Measurements from ENCODE around the gene LIMK2. TPM values are rescaled to one million over a fixed set of nuclear protein-coding genes. Genes with fewer than 3 reads are reported as not detected.

The LIMK2 gene
- polyA plus RNA-seq, 1 donor (not counting 4 experiments of a cell fraction or from before 2014, with no cell fraction given), result 42.6 TPM

DNA sequence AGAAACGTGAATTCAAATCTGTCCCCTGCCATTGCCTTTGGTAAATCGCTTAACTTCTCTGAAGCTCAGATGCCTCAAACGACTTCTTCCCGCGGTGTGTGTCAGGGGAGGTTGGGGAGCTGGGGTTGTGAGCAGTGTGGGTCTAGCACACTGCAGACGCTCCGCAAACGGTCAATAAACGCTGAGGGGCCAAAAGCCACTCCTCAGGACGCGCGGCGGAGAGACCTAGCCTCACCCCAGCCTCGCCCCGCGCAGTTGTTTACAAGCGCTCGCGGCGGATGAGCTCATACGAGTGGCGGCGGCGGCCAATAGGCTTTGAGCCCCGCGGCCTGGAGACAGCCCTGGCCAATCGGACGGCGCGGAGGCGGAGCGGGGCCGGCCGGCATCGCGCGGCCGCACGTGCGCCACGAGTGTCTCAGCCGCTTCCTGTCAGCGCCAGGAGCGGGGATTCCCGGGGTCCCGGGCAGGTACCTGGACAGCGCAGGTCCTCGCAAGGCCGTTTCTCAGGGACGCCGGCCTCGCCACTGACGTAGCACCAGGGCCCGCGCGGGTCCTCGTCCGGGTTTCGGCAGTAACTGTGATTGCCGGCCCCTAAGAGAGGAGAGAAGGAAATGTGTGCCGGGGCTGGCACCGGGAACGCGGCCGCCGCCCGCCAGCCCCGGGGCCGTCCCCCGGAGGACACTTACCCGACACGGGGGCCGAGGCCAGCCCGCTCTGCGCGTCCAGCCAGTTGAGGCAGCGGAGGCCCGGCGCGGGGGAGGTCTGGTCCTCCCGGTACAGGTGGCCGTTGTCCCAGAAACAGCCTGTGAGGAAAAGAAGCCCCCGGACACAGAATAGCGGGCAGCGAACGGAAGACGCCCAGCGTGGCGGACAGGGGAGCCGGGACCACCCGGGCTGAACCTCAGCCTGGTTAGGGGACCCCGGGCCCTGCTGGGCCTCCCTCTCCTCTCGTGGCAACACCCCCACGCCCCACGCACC is 78.7 kb downstream of the LIMK2 start:
- no peaks in the 10 kb centered on the region for H3K27me3 ChIP-seq (ENCODE audit: control insufficient read depth, extremely low read depth, insufficient read depth, low read length)
- FAIRE-seq (peak; percentile 59), DNase-seq (ENCODE audit: low read depth, low spot score) (peak; percentile 62)
- H3K27ac ChIP-seq (ENCODE audit: control insufficient read depth, insufficient read depth, low read length), result peak overlapping the region; percentile 100
- dilution Hi-C loops (cut with MboI; ENCODE audit: extremely low pct_ligation_motif_present, low sequenced_read_pairs), result no loop called here
- H2AFZ ChIP-seq (ENCODE audit: control insufficient read depth, low read length), result peak overlapping the region; percentile 82
- H4K20me1 ChIP-seq (ENCODE audit: control insufficient read depth, extremely low read depth, insufficient read depth, low read length), result no peaks in the 10 kb centered on the region
- peak overlapping the region; percentile 99 for H3K9ac ChIP-seq (ENCODE audit: control insufficient read depth, extremely low read depth, insufficient read depth, low read length)
- H3K79me2 ChIP-seq (ENCODE audit: control insufficient read depth, insufficient read depth, low read length), result peaks cover 2% of the 10 kb centered on the region
- H3K36me3 ChIP-seq (ENCODE audit: control insufficient read depth in 2 of 2, extremely low read depth in 1 of 2, insufficient read depth in 2 of 2, low read length in 2 of 2), result peaks cover 3 to 12% of the 10 kb centered on the region in 2 experiments
- peak overlapping the region; percentile 44 to 87 (median 75) for H3K4me3 ChIP-seq (ENCODE audit: control insufficient read depth in 2 of 3, extremely low read depth in 1 of 3, insufficient read depth in 2 of 3, low read depth in 1 of 3, low read length in 3 of 3)
- no peak for TF ChIP-seq EZH2 (IDR thresholded peaks at IDR 0.05; ENCODE audit: low read length)
- TF ChIP-seq, protein P1, sequence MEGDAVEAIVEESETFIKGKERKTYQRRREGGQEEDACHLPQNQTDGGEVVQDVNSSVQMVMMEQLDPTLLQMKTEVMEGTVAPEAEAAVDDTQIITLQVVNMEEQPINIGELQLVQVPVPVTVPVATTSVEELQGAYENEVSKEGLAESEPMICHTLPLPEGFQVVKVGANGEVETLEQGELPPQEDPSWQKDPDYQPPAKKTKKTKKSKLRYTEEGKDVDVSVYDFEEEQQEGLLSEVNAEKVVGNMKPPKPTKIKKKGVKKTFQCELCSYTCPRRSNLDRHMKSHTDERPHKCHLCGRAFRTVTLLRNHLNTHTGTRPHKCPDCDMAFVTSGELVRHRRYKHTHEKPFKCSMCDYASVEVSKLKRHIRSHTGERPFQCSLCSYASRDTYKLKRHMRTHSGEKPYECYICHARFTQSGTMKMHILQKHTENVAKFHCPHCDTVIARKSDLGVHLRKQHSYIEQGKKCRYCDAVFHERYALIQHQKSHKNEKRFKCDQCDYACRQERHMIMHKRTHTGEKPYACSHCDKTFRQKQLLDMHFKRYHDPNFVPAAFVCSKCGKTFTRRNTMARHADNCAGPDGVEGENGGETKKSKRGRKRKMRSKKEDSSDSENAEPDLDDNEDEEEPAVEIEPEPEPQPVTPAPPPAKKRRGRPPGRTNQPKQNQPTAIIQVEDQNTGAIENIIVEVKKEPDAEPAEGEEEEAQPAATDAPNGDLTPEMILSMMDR (optimal IDR thresholded peaks at IDR 0.05 in 1 of 3, IDR thresholded peaks at IDR 0.05 in 1 of 3, conservative IDR thresholded peaks at IDR 0.05 in 1 of 3; ENCODE audit: extremely low read depth in 1 of 3, insufficient read depth in 2 of 3, low read length in 3 of 3), result no peak
- peaks cover 38% of the 10 kb centered on the region for H3K4me1 ChIP-seq (ENCODE audit: control insufficient read depth, extremely low read depth, insufficient read depth, low read length)
- H3K9me1 ChIP-seq (ENCODE audit: control insufficient read depth, extremely low read depth, insufficient read depth, low read length), result no peaks in the 10 kb centered on the region
- H3K9me3 ChIP-seq (ENCODE audit: control insufficient read depth, low read depth, low read length), result no peaks in the 10 kb centered on the region
- peak overlapping the region; percentile 96 for H3K4me2 ChIP-seq (ENCODE audit: control insufficient read depth, extremely low read depth, insufficient read depth, low read depth, low read length)

GRCh38 chr22:31291481-31292235 is 79.6 kb downstream of the LIMK2 start:
- no peaks in the 10 kb centered on the region for H3K9me1 ChIP-seq (ENCODE audit: control insufficient read depth, extremely low read depth, insufficient read depth, low read length)
- dilution Hi-C loops (cut with MboI; ENCODE audit: extremely low pct_ligation_motif_present, low sequenced_read_pairs), result no loop called here
- H3K4me1 ChIP-seq (ENCODE audit: control insufficient read depth, extremely low read depth, insufficient read depth, low read length), result peaks cover 47% of the 10 kb centered on the region
- peak overlapping the region; percentile 99 for H3K9ac ChIP-seq (ENCODE audit: control insufficient read depth, extremely low read depth, insufficient read depth, low read length)
- no peak for TF ChIP-seq EZH2 (IDR thresholded peaks at IDR 0.05; ENCODE audit: low read length)
- TF ChIP-seq, protein P1 (optimal IDR thresholded peaks at IDR 0.05 in 1 of 3, IDR thresholded peaks at IDR 0.05 in 1 of 3, conservative IDR thresholded peaks at IDR 0.05 in 1 of 3; ENCODE audit: extremely low read depth in 1 of 3, insufficient read depth in 2 of 3, low read length in 3 of 3), result no peak
- H3K4me3 ChIP-seq (ENCODE audit: control insufficient read depth in 2 of 3, extremely low read depth in 1 of 3, insufficient read depth in 2 of 3, low read depth in 1 of 3, low read length in 3 of 3), result peak overlapping the region; percentile 44 to 67 (median 66)
- DNase-seq (ENCODE audit: low read depth, low spot score), result no peak
- peak overlapping the region; percentile 96 for H3K4me2 ChIP-seq (ENCODE audit: control insufficient read depth, extremely low read depth, insufficient read depth, low read depth, low read length)
- H3K27ac ChIP-seq (ENCODE audit: control insufficient read depth, insufficient read depth, low read length), result peak overlapping the region; percentile 100
- H3K36me3 ChIP-seq (ENCODE audit: control insufficient read depth in 2 of 2, extremely low read depth in 1 of 2, insufficient read depth in 2 of 2, low read length in 2 of 2), result peaks cover 3 to 11% of the 10 kb centered on the region in 2 experiments
- H3K9me3 ChIP-seq (ENCODE audit: control insufficient read depth, low read depth, low read length), result no peaks in the 10 kb centered on the region
- H4K20me1 ChIP-seq (ENCODE audit: control insufficient read depth, extremely low read depth, insufficient read depth, low read length), result no peaks in the 10 kb centered on the region
- FAIRE-seq, result no peak
- H3K27me3 ChIP-seq (ENCODE audit: control insufficient read depth, extremely low read depth, insufficient read depth, low read length), result no peaks in the 10 kb centered on the region
- peak overlapping the region; percentile 79 for H2AFZ ChIP-seq (ENCODE audit: control insufficient read depth, low read length)
- H3K79me2 ChIP-seq (ENCODE audit: control insufficient read depth, insufficient read depth, low read length), result peaks cover 2% of the 10 kb centered on the region
